ENCODE data around the gene NSDHL. TPM values are rescaled to one million over a fixed set of nuclear protein-coding genes. Genes with fewer than 3 reads are reported as not detected.
A peak's percentile ranks its signal among the peaks of the same experiment; 100 is the strongest.

Gene NSDHL
- total RNA-seq, 2 donors from 2014 or later, result 3.4 to 20.1 TPM

DNA sequence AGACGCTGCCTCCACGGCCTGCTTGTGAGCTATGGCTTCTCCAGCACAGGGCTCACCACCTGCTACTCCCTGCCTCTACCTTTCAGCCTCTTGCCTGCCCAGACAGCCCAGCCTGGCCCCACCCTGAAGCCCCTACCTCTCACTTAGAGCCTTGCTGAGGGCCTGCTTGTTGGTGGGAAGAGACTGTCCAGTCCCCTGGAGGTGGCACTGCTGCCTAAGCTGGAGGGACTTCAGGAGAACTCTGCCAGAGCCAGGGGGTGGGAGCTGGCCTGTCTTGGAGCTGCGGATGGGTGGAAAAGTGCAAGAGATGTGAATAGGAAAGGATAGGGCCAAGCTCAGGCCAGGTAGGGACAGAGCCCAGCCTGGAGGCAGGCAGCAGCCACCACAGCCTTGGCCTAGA, 64.3 kb downstream of the NSDHL start:
- TF ChIP-seq, protein P1, sequence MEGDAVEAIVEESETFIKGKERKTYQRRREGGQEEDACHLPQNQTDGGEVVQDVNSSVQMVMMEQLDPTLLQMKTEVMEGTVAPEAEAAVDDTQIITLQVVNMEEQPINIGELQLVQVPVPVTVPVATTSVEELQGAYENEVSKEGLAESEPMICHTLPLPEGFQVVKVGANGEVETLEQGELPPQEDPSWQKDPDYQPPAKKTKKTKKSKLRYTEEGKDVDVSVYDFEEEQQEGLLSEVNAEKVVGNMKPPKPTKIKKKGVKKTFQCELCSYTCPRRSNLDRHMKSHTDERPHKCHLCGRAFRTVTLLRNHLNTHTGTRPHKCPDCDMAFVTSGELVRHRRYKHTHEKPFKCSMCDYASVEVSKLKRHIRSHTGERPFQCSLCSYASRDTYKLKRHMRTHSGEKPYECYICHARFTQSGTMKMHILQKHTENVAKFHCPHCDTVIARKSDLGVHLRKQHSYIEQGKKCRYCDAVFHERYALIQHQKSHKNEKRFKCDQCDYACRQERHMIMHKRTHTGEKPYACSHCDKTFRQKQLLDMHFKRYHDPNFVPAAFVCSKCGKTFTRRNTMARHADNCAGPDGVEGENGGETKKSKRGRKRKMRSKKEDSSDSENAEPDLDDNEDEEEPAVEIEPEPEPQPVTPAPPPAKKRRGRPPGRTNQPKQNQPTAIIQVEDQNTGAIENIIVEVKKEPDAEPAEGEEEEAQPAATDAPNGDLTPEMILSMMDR (IDR thresholded peaks at IDR 0.05), result no peak
- no peak for TF ChIP-seq POLR2A (IDR thresholded peaks at IDR 0.05)
- no peak for DNase-seq
- no peak for ATAC-seq
- Histone ChIP-seq H3K27me3 (no peaks in the 10 kb centered on the region), H3K9me3 (no peaks in the 10 kb centered on the region), H3K36me3 (replicated peaks in 1 of 2; ENCODE audit: insufficient read depth in 1 of 2, low read depth in 2 of 2) (no peaks in the 10 kb centered on the region), H3K4me1 (peaks cover 4% of the 10 kb centered on the region), H3K4me3 (no peak overlapping the region), H3K27ac (no peak overlapping the region)
- 80 to 85% methylated on average over 2 to 3 of the region's 3 CpGs for WGBS, 2 donors
- intact Hi-C loops (cut with DNase I), result no loop called here

DNA sequence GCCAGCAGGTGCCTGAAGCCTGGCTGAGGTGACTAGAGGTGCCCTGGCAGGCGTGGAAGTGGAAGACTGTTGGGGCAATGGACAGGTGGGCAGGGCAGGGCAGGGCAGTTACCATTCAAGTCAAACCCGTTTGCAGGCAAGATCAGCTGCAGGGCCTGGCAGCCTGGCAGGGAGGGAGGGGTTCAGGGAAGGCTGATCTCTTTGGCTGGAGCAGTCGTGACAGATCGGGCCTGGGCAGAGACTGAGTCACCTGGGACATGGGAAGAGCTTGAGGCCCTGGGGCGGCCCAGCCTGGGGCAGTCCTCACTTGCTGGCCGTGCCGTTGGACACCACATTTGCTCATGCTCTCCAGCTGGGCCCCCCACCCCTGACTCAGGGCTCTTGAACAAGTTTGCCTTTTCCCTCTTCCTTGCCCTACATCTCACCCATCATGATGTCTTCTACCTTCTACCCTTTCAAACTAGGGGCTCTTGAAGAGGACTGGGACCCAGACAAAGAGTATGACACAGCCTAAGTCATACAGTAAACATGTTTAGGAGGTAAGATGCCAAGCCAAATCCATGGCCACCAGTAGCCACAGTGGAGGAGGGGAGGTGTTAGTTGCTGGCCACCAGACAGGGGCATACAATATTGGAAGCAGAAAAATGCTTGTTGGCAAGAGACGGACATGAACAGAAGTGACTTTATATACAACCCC, 65.0 kb downstream of the NSDHL start:
- ATAC-seq, result no peak
- intact Hi-C loops (cut with DNase I), result no loop called here
- no peak overlapping the region for H3K4me3 ChIP-seq
- H3K27me3 ChIP-seq, result no peaks in the 10 kb centered on the region
- WGBS, 2 donors, result 72 to 77% methylated on average over 3 to 8 of the region's 8 CpGs
- no peak for DNase-seq
- TF ChIP-seq, protein P1 (IDR thresholded peaks at IDR 0.05), result no peak
- TF ChIP-seq POLR2A (IDR thresholded peaks at IDR 0.05), result no peak
- H3K9me3 ChIP-seq, result no peaks in the 10 kb centered on the region
- H3K27ac ChIP-seq, result no peak overlapping the region
- H3K4me1 ChIP-seq, result peaks cover 4% of the 10 kb centered on the region
- H3K36me3 ChIP-seq (replicated peaks in 1 of 2; ENCODE audit: insufficient read depth in 1 of 2, low read depth in 2 of 2), result no peaks in the 10 kb centered on the region

DNA sequence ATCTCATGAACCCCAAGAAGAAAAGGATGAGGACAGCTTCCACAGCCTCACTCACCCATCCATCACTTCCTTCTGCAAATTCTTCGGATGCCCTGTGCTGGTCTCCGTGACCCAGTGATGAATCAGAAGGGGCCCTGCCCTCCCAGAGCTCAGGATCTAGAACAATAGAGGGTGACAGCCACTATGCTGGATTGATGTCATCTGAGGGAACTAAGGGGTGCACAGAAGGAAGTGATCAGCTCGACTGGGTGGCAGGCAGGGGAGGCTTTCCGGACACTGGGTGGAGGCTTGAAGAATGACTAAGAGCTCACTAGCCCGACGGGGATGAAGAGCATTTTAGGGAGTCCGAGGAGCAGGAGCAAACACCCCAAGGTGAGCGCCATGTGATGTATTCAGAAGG, 65.6 kb downstream of the NSDHL start:
- DNase-seq, result no peak
- Histone ChIP-seq H3K27me3 (no peaks in the 10 kb centered on the region), H3K27ac (no peak overlapping the region), H3K4me1 (peaks cover 4% of the 10 kb centered on the region), H3K9me3 (no peaks in the 10 kb centered on the region), H3K36me3 (replicated peaks in 1 of 2; ENCODE audit: insufficient read depth in 1 of 2, low read depth in 2 of 2) (no peaks in the 10 kb centered on the region), H3K4me3 (no peak overlapping the region)
- WGBS, 2 donors, result 82 to 89% methylated on average over 7 to 8 of the region's 8 CpGs
- intact Hi-C loops (cut with DNase I), result no loop called here
- TF ChIP-seq, protein P1 (IDR thresholded peaks at IDR 0.05), result no peak
- no peak for TF ChIP-seq POLR2A (IDR thresholded peaks at IDR 0.05)
- no peak for ATAC-seq

DNA sequence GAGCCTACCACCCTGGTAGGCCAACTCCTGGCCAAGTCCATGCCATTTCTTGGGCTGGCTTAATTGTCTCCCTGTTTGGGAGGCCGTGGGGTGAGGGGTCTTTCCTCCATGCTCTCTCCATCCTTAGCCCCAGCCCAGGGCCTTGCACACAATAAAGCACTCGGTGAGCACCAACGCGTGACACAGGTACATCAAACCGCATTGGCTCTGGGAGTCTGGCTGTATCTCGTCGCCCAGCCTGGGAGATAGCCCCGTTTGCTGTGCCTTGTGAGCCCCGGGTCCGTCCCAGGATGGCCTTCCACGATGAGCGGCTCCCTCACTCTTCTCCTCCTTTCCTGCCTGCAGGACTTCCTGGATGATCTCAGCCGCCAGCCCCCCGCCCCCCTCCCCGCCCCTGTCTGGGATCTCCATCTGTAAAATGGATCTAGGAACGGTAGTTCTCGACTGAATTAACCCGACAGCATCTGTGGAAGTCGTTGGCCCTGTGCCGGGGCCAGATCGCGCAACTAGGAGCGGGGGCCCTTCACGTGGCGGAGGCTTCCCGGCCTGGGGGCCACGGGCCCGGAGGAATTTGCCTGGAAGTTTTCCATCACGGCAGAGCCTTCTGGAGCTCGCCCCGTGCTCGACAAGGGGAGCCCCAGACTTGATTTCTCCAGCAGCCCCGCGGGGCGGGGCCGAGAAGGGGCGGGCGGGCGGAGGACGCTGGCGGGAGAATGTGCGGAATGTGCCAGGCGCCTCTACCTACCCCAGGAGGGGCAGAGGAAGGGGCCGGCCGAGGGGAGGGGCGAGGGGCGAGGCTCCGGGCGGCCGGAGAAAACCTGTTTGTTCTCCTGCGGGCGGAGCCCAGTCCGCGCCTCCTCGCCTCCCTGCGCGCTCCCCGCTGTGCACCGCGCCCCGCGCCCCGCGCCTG, 66.6 kb downstream of the NSDHL start, which contains the start of gene ZNF185:
ZNF185 (plus strand) TSS at position 846 of the 910 bp plus-strand sequence. CDS start 16,423 bp downstream, outside the sequence.
- TF ChIP-seq POLR2A (IDR thresholded peaks at IDR 0.05), result peak in 1 of 3 donors; percentile 13
- TF ChIP-seq, protein P1 (IDR thresholded peaks at IDR 0.05), result no peak
- WGBS, 2 donors, result 14% methylated on average over 25 of the region's 64 CpGs; no CpG with 5 or more reads in 1 of the 2 donors
- Histone ChIP-seq H3K27me3 (no peaks in the 10 kb centered on the region), H3K36me3 (replicated peaks in 1 of 2; ENCODE audit: insufficient read depth in 1 of 2, low read depth in 2 of 2) (no peaks in the 10 kb centered on the region), H3K4me3 (no peak within 1 kb of the TSS), H3K27ac (peak within 1 kb of the TSS in 1 of 4 donors; percentile 25), H3K9me3 (no peaks in the 10 kb centered on the region), H3K4me1 (peaks cover 4% of the 10 kb centered on the region)
- ATAC-seq, result peak; percentile 91
- peak; percentile 51 to 73 (median 66) for DNase-seq
- intact Hi-C loops (cut with DNase I), result no loop called here
